Measurements from ENCODE around the gene MAP3K14.
A peak's percentile ranks its signal among the peaks of the same experiment; 100 is the strongest.

Gene MAP3K14

GRCh38 chr17:45221081-45222013 is 95.5 kb downstream of the MAP3K14 start, which contains the start of gene FMNL1:
Gene FMNL1 (plus strand): TSS chr17:45221885. CDS start chr17:45222125, 240 bp downstream.
- DNase-seq, result peak in 3 of 14 donors; percentile 24 to 61 (median 24)

- DNase-seq, result no peak
These were observed 96.7 kb downstream of the MAP3K14 start for GRCh38 chr17:45220079-45220478.

GRCh38 chr17:45218895-45219661 is 97.7 kb downstream of the MAP3K14 start:
- DNase-seq, result peak in 11 of 14 donors; percentile 25 to 83 (median 69)

All from C1 segment of cervical spinal cord (tissue), 14 donors.